ENCODE data around the gene APOBEC4.

Gene APOBEC4

DNA sequence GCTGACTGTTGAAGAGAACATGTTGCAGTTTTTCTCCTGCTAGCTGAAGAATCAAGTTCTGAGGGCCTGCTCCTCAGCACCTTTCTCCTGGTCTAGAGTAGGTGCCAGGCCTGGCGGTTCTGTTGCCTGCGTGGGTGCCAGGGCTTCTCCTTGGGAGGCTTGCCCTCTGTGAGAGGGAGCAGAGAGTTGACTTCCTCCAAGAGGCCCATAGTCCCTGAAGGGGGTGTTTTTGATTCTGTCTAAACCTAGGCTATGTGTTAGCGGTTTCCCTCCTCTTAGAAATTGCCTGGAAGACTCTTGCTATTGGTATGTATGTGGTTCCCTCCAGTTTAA is 312 bp upstream of the APOBEC4 start:
- H3K36me3 ChIP-seq (ENCODE audit: insufficient read depth, low read length), result no peaks in the 10 kb centered on the region
- H3K4me1 ChIP-seq (ENCODE audit: insufficient read depth, low read length), result peaks cover 6% of the 10 kb centered on the region
- H3K9me3 ChIP-seq (ENCODE audit: control insufficient read depth, insufficient read depth, low read length), result no peaks in the 10 kb centered on the region
- no peak overlapping the region for H3K9ac ChIP-seq (ENCODE audit: low read depth, low read length)

DNA sequence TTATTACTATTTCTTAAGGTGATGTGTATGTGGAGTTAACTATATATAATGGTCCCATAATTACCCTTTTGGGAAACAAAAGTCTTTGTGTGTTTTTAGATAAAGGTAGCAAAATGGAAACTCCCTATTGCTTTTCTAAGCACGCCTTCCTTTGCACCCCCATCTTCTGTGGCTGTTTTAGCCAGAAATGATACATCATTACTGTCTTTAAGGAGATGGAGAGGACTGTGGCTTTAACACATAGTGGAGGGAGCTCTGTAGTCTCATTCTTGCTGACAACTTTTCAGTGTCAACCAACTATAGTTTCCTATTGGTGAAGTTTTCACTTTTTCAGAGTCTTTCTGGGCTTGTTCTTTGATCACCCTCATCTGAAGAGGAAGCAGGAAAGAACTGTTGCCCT is 1.0 kb downstream of the APOBEC4 start:
- Histone ChIP-seq H3K9ac (ENCODE audit: low read depth, low read length) (no peak overlapping the region), H3K9me3 (ENCODE audit: control insufficient read depth, insufficient read depth, low read length) (no peaks in the 10 kb centered on the region), H3K36me3 (ENCODE audit: insufficient read depth, low read length) (no peaks in the 10 kb centered on the region), H3K4me1 (ENCODE audit: insufficient read depth, low read length) (peaks cover 6% of the 10 kb centered on the region)

DNA sequence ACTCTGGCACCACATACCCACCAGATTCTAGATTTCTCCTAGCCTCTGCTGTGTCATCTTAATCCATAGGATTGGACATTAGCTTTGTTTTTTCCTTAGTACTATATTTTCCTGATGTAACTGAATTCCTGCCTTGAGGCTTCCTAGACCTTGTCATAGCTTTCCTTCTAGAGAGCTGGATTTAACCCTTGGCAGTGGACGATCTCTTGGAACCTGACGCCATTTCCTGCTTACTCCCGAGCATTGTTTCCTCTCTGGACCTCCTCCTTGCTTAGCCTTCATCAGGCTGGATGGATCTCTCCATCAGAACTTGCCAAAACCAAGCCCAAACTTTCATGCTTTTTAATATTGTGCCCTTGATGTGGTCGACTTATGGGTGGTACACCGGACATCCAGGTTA is 1.5 kb downstream of the APOBEC4 start:
- no peaks in the 10 kb centered on the region for H3K36me3 ChIP-seq (ENCODE audit: insufficient read depth, low read length)
- H3K4me1 ChIP-seq (ENCODE audit: insufficient read depth, low read length), result peaks cover 6% of the 10 kb centered on the region
- no peak overlapping the region for H3K9ac ChIP-seq (ENCODE audit: low read depth, low read length)
- H3K9me3 ChIP-seq (ENCODE audit: control insufficient read depth, insufficient read depth, low read length), result no peaks in the 10 kb centered on the region

DNA sequence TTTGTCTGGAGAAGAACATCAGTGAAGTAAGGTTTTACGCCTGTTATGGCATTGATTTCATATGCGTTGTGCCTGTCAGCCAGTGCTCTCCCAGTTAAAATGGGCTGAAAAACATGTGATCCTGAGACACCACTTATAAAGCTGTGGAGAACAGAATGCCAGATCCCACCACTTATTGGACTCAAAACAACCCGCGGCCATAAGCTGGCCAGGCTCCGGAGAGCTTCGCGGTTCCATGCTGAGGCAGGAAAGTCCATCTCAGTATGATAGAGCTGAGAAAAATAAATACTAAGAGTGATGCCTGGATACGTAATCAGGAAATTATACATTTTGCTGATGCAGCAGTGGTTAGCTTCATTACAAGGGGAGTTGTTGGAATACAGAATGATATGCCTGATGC is 5.1 kb downstream of the APOBEC4 start:
- Histone ChIP-seq H3K4me1 (ENCODE audit: insufficient read depth, low read length) (peaks cover 6% of the 10 kb centered on the region), H3K9me3 (ENCODE audit: control insufficient read depth, insufficient read depth, low read length) (no peaks in the 10 kb centered on the region), H3K36me3 (ENCODE audit: insufficient read depth, low read length) (no peaks in the 10 kb centered on the region), H3K9ac (ENCODE audit: low read depth, low read length) (no peak overlapping the region)

DNA sequence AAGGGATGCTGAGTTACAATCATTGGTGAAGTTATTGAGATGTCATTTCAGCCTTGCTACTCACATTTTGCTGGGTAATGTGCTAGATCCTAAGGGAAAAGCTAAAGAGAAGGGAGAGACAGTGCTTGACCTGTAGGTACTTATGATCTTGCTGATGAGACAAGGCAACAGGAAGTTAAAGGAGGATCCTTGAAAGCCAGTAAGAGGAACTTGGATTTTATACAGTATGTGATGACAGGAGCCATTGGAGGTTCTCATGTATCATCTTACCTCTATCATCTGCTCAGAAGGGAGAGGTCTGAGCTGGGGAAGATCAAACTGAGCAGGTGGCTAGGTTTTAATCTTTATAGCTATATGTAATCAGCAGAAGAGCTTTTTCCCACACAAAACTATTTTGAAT is 6.3 kb downstream of the APOBEC4 start:
- Histone ChIP-seq H3K36me3 (ENCODE audit: insufficient read depth, low read length) (no peaks in the 10 kb centered on the region), H3K4me1 (ENCODE audit: insufficient read depth, low read length) (peaks cover 5% of the 10 kb centered on the region), H3K9ac (ENCODE audit: low read depth, low read length) (no peak overlapping the region), H3K9me3 (ENCODE audit: control insufficient read depth, insufficient read depth, low read length) (no peaks in the 10 kb centered on the region)

DNA sequence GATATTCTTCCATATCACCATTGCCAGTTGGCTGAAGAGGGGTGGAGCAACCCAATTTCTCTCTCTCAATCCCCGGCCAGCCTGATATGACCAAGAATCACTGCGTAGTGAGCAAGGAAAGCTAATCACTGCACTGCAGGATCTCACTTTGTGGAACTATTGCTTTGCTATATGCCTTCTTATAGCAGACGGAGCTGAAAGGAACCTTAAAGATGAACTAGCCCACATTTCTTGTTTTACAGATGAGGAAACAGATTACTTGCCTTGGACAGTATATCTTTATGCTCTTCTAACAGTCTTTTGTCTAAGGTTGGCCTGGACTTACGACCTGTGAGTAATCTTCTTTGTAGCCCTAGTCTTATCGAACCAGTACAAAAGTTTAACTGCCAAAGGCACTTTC is 7.6 kb downstream of the APOBEC4 start:
- Histone ChIP-seq H3K9ac (ENCODE audit: low read depth, low read length) (no peak overlapping the region), H3K36me3 (ENCODE audit: insufficient read depth, low read length) (no peaks in the 10 kb centered on the region), H3K4me1 (ENCODE audit: insufficient read depth, low read length) (no peaks in the 10 kb centered on the region), H3K9me3 (ENCODE audit: control insufficient read depth, insufficient read depth, low read length) (no peaks in the 10 kb centered on the region)

DNA sequence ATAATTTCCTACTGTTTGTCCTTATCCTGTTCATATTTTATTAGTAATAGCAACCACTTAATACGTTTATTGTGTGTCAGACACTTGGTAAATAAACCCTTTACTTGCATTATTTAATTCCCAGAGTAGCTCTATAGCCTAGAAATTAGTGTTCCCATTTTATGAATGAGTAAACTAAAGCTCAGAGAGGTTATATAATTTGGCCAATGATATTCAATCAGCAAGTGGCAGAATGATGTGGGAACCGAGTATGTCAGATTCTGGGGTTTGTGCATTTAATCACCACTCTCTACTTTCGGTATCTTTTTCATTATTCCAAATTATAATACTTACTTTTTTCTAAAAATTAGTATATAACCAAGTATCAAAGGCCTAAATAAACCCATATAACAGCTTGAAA is 10.9 kb downstream of the APOBEC4 start:
- no peaks in the 10 kb centered on the region for H3K9me3 ChIP-seq (ENCODE audit: control insufficient read depth, insufficient read depth, low read length)
- no peaks in the 10 kb centered on the region for H3K4me1 ChIP-seq (ENCODE audit: insufficient read depth, low read length)
- no peaks in the 10 kb centered on the region for H3K36me3 ChIP-seq (ENCODE audit: insufficient read depth, low read length)
- no peak overlapping the region for H3K9ac ChIP-seq (ENCODE audit: low read depth, low read length)

DNA sequence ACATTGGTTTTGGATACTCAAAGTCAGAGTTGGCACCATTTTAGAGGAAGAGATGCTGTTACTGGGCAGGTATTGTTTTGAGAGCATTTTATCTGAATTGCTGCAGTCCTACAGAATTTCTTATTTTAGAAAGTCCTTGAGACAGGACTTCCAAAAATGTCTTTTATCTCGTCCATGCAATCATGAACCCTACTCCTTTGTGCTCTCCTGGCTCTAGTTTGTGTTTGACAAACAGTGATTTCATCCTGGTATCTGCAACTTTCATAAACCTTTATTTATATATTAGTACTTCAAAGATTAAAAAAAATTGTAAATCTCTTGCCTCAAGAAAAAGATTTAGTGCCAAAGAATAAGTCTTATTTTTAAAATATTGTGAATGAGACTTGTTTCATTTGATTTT is 12.9 kb downstream of the APOBEC4 start:
- Histone ChIP-seq H3K4me1 (ENCODE audit: insufficient read depth, low read length) (no peaks in the 10 kb centered on the region), H3K9me3 (ENCODE audit: control insufficient read depth, insufficient read depth, low read length) (no peaks in the 10 kb centered on the region), H3K36me3 (ENCODE audit: insufficient read depth, low read length) (no peaks in the 10 kb centered on the region), H3K9ac (ENCODE audit: low read depth, low read length) (no peak overlapping the region)

DNA sequence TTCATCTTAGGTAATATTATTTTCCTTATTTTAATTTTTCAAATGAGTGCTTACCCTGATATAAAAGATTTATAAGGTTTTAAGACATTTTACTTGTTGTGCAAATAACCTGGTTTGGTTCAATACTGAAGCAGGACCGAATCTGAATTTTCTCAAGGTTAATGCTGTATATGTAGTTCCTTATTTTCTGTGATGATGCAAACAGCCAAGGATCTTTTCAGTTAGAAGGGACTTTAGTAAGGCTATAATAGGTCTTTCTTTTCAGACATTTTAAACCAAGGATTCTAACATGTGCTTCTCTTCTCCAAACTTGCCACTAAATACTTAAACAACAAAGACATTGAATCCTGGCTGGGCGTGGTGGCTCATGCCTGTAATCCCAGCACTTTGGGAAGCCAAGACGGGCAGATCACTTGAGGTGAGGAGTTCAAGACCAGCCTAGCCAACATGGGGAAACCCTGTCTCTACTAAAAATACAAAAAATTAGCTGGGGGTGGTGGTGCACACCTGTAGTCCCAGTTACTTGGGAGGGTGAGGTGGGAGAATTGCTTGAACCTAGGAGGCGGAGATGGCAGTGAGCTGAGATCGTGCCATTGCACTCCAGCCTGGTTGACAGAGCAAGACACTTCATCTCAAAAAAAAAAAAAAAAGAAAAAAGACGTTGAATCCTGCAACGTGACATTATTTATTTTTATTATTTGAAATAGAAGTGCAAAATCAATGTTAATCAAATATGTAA is 14.3 kb downstream of the APOBEC4 start:
- H3K9me3 ChIP-seq (ENCODE audit: control insufficient read depth, insufficient read depth, low read length), result no peaks in the 10 kb centered on the region
- H3K9ac ChIP-seq (ENCODE audit: low read depth, low read length), result no peak overlapping the region
- H3K4me1 ChIP-seq (ENCODE audit: insufficient read depth, low read length), result no peaks in the 10 kb centered on the region
- H3K36me3 ChIP-seq (ENCODE audit: insufficient read depth, low read length), result no peaks in the 10 kb centered on the region

DNA sequence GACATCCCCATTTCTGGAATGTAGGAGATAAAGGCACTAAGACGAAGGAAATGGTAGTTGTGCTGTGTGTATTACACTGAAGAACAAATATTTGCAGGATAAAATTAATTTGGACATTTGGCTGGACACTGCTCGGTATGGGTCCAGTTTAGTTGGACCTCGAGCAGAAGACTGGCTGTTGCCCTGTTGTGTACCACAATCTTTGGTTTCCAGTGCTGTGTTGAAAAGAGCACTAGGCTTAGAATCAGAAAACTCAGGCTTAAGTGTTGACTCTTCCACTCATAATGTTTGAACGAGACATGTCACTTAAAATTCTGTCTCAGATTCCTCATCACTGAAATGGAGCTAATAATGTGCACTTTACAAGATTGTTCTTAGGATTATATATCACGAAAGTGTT is 16.3 kb downstream of the APOBEC4 start:
- Histone ChIP-seq H3K36me3 (ENCODE audit: insufficient read depth, low read length) (no peaks in the 10 kb centered on the region), H3K9ac (ENCODE audit: low read depth, low read length) (no peak overlapping the region), H3K9me3 (ENCODE audit: control insufficient read depth, insufficient read depth, low read length) (no peaks in the 10 kb centered on the region), H3K4me1 (ENCODE audit: insufficient read depth, low read length) (no peaks in the 10 kb centered on the region)

DNA sequence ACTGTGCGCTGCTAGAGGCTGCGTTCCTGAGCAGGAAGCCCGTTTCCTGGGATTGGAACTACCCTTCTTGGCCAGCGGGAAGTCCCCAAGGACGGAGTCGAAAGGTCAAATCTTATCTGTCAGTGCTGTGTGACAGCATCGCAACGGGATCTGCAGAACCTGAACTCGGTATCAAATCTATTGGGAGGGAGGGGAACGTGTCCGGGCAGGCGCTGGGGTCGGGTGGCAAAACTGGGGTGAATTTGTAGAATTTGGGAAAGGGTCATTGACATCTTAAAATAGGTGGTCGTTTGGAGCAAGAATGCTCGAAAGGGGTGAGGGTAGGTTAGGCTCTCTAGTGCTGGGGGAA is 16.8 kb downstream of the APOBEC4 start:
- H3K4me1 ChIP-seq (ENCODE audit: insufficient read depth, low read length), result no peaks in the 10 kb centered on the region
- no peaks in the 10 kb centered on the region for H3K9me3 ChIP-seq (ENCODE audit: control insufficient read depth, insufficient read depth, low read length)
- H3K36me3 ChIP-seq (ENCODE audit: insufficient read depth, low read length), result no peaks in the 10 kb centered on the region
- H3K9ac ChIP-seq (ENCODE audit: low read depth, low read length), result peak overlapping the region; percentile 93; the same call in 1 of the 2 replicates

DNA sequence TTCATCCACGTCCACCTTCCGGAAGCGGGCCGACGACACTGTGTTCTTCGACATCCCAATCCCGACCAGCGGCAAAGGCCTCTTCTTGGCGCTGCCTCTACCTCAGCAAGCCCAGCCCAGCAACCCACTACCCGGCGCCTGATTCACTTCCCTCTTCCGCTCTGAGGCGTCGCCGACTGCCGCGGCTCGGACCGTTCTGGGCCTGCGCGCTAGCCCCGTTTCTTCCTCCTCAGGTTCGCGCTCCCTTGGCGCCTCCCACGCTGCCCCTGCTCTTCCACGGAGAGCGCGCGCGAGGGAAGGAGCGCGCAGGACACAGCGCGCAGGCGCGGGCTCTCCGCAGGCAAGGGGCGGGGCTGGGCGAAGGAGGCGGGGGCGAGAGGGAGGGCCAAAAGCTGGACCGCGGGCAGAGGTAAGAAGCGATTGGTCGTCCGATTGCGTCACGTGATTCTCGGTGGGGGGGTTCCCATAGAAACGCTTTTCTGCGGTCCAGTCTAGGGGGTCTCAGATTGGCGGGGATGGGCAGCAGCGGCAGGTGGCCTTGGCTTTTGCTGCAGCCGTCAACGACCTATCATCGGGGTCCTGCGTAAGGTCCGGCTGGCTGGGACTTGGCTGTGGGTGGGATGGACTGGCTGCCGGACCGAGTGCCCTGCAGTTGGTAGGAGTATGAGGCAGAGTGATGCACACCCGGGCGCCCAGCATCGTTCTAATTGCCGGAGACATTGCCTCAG is 17.3 kb downstream of the APOBEC4 start, which contains the start of gene ARPC5:
ARPC5 (minus strand) TSS at position 178 of the 728 bp plus-strand sequence; CDS start at position 54, 124 bp downstream.
- Histone ChIP-seq H3K4me1 (ENCODE audit: insufficient read depth, low read length) (no peaks in the 10 kb centered on the region), H3K9ac (ENCODE audit: low read depth, low read length) (peak within 1 kb of the TSS; percentile 93), H3K36me3 (ENCODE audit: insufficient read depth, low read length) (no peaks in the 10 kb centered on the region), H3K9me3 (ENCODE audit: control insufficient read depth, insufficient read depth, low read length) (no peaks in the 10 kb centered on the region)

DNA sequence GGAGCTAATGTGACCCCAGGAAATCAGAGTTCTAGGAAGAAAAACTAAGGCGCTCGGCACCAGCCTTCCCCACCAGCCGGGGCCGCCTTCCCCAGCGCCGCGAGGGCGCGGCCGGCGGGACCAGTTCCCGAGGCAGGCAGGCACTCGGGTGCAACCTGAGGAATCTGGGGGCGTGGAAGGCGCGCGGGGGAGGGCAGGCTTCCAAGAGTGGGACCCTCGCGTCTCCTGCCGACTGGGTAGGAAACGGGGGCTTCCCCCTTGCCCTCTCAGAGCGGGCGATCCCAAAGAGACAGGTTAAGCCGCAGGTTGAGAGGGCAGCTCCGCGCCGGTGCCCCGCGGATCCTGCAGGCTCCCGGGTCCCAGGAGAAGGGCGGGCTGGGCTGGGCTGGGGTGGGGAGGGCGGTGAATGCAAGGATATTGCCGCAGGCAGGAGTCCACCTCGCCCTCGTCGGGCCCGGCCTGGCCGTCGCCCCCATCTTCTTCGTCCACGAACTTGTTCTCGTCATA is 18.0 kb downstream of the APOBEC4 start:
- no peaks in the 10 kb centered on the region for H3K9me3 ChIP-seq (ENCODE audit: control insufficient read depth, insufficient read depth, low read length)
- H3K4me1 ChIP-seq (ENCODE audit: insufficient read depth, low read length), result no peaks in the 10 kb centered on the region
- peak overlapping the region; percentile 93 for H3K9ac ChIP-seq (ENCODE audit: low read depth, low read length)
- H3K36me3 ChIP-seq (ENCODE audit: insufficient read depth, low read length), result no peaks in the 10 kb centered on the region

DNA sequence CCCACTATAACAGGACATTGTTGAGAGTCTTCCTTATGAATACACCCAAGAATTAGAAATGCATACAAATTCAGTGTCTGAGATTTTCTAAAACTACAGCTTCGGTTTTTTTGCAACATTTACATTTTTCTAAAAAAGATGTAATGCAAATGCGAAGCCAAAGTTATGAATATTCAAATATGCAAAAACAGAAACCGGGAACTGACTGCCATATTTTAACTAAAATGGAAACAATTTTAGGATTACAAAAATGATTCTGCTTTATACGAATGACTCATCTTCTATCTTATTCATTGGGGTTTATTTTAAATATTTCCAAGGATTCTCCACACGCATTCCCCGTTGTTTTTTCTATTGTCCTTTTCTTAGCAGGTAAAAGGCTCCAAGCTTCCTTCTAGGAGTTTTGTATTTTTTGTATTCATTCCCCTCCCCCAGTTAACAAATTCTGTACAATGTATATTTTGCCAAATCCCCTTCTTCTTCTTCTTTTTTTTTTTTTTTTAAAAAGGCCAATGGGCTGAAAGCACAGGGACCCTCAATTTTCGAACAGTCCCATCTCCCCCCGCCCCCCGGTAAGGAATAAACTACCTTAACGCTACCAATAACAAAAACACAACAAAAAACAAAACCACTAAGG is 18.6 kb downstream of the APOBEC4 start:
- Histone ChIP-seq H3K36me3 (ENCODE audit: insufficient read depth, low read length) (no peaks in the 10 kb centered on the region), H3K4me1 (ENCODE audit: insufficient read depth, low read length) (no peaks in the 10 kb centered on the region), H3K9me3 (ENCODE audit: control insufficient read depth, insufficient read depth, low read length) (no peaks in the 10 kb centered on the region), H3K9ac (ENCODE audit: low read depth, low read length) (peak overlapping the region; percentile 93)

Data from ES-I3 (cell line).